Central memory CD8-positive, alpha-beta T cell (primary cell): Measurements from ENCODE around the gene MAP2K5.

Experiments
- ATAC-seq: fragments of 150-1000 bp; cut with Tn5 transposase; replicated peaks from 2 replicates; pipeline ENCODE4 v1.10.0; 2022; ENCODE audit warnings: mild to moderate bottlenecking, moderate FRiP score, moderate number of reproducible peaks; ENCODE audit not compliant: poor library complexity, severe bottlenecking; ENCODE audit errors: extremely low read depth
- DNase-seq, 2 donors: peaks; one replicate each; pipeline ENCODE4 v3.0.0; 2021; ENCODE audit warnings: low spot score in 2 of 2
- H3K27ac Mint-ChIP-seq: one replicate; pipeline ENCODE4 v1.8.0; 2022; ENCODE audit warnings: low read depth, mild to moderate bottlenecking, moderate library complexity, mixed read lengths
- H3K27me3 Mint-ChIP-seq: one replicate; pipeline ENCODE4 v1.8.0; 2022; ENCODE audit warnings: mixed read lengths
- H3K36me3 Mint-ChIP-seq: one replicate; pipeline ENCODE4 v1.8.0; 2022; ENCODE audit warnings: mild to moderate bottlenecking, moderate library complexity, mixed read lengths; ENCODE audit not compliant: insufficient read depth
- H3K4me1 Mint-ChIP-seq: one replicate; pipeline ENCODE4 v1.8.0; 2022; ENCODE audit warnings: mixed read lengths
- H3K4me3 Mint-ChIP-seq: one replicate; pipeline ENCODE4 v1.8.0; 2022; ENCODE audit warnings: mild to moderate bottlenecking, moderate library complexity, mixed read lengths
- H3K9me3 Mint-ChIP-seq: one replicate; pipeline ENCODE4 v1.8.0; 2022; ENCODE audit warnings: mixed read lengths

The MAP2K5 gene

GRCh38 chr15:67784856-67785430, 242.4 kb downstream of the MAP2K5 start:
- Mint-ChIP-seq H3K27me3 (no peaks in the 10 kb centered on the region), H3K4me3 (peak overlapping the region; percentile 53), H3K4me1 (peaks cover 38% of the 10 kb centered on the region), H3K9me3 (no peaks in the 10 kb centered on the region), H3K27ac (peak overlapping the region; percentile 80), H3K36me3 (peaks cover 5% of the 10 kb centered on the region)
- no peak for ATAC-seq
- DNase-seq: no peak

GRCh38 chr15:67785431-67785830, 242.9 kb downstream of the MAP2K5 start:
- ATAC-seq (no peak), DNase-seq (no peak)
- Mint-ChIP-seq H3K4me1 (peaks cover 38% of the 10 kb centered on the region), H3K27ac (peak overlapping the region; percentile 80), H3K36me3 (peaks cover 5% of the 10 kb centered on the region), H3K27me3 (no peaks in the 10 kb centered on the region), H3K9me3 (no peaks in the 10 kb centered on the region), H3K4me3 (no peak overlapping the region)

- Mint-ChIP-seq H3K36me3 (peaks cover 6% of the 10 kb centered on the region), H3K4me3 (no peak overlapping the region), H3K9me3 (no peaks in the 10 kb centered on the region), H3K27me3 (no peaks in the 10 kb centered on the region), H3K4me1 (peaks cover 38% of the 10 kb centered on the region), H3K27ac (peak overlapping the region; percentile 42)
- DNase-seq (no peak), ATAC-seq (no peak)
These were observed 244.1 kb downstream of the MAP2K5 start for GRCh38 chr15:67786646-67787045.

GRCh38 chr15:67788986-67789385, 246.5 kb downstream of the MAP2K5 start:
- ATAC-seq (no peak), DNase-seq (no peak)
- Mint-ChIP-seq H3K4me3 (no peak overlapping the region), H3K27me3 (no peaks in the 10 kb centered on the region), H3K4me1 (peaks cover 25% of the 10 kb centered on the region), H3K9me3 (no peaks in the 10 kb centered on the region), H3K36me3 (peaks cover 6% of the 10 kb centered on the region), H3K27ac (no peak overlapping the region)

- H3K27me3 Mint-ChIP-seq: no peaks in the 10 kb centered on the region
- no peak for ATAC-seq
These were observed 248.3 kb downstream of the MAP2K5 start for GRCh38 chr15:67790610-67791319.

GRCh38 chr15:67792250-67792942, 249.9 kb downstream of the MAP2K5 start:
- H3K36me3 Mint-ChIP-seq: peaks cover 5% of the 10 kb centered on the region

More at GRCh38 chr15:67790610-67791319, 248.3 kb downstream of the MAP2K5 start:
- Mint-ChIP-seq H3K9me3 (no peaks in the 10 kb centered on the region), H3K36me3 (peaks cover 3% of the 10 kb centered on the region), H3K4me3 (no peak overlapping the region), H3K27ac (no peak overlapping the region), H3K4me1 (peaks cover 8% of the 10 kb centered on the region)
- DNase-seq: no peak

GRCh38 chr15:67794832-67795574, 252.5 kb downstream of the MAP2K5 start:
- ATAC-seq (no peak), DNase-seq (no peak)
- Mint-ChIP-seq H3K27ac (no peak overlapping the region), H3K9me3 (no peaks in the 10 kb centered on the region), H3K4me3 (no peak overlapping the region), H3K36me3 (peaks cover 5% of the 10 kb centered on the region), H3K27me3 (no peaks in the 10 kb centered on the region), H3K4me1 (peaks cover 6% of the 10 kb centered on the region)

More at GRCh38 chr15:67792250-67792942, 249.9 kb downstream of the MAP2K5 start:
- peaks cover 6% of the 10 kb centered on the region for H3K4me1 Mint-ChIP-seq
- DNase-seq (no peak), ATAC-seq (no peak)
- H3K4me3 Mint-ChIP-seq: no peak overlapping the region
- H3K27ac Mint-ChIP-seq: no peak overlapping the region
- H3K9me3 Mint-ChIP-seq: no peaks in the 10 kb centered on the region
- H3K27me3 Mint-ChIP-seq: no peaks in the 10 kb centered on the region

- Mint-ChIP-seq H3K9me3 (no peaks in the 10 kb centered on the region), H3K36me3 (peaks cover 4% of the 10 kb centered on the region), H3K27me3 (no peaks in the 10 kb centered on the region), H3K4me3 (no peak overlapping the region), H3K4me1 (peaks cover 6% of the 10 kb centered on the region), H3K27ac (peak overlapping the region; percentile 5)
- no peak for ATAC-seq
- no peak for DNase-seq
These were observed 254.0 kb downstream of the MAP2K5 start for GRCh38 chr15:67796196-67797127.

- Mint-ChIP-seq H3K27ac (no peak overlapping the region), H3K4me3 (no peak overlapping the region), H3K36me3 (peaks cover 4% of the 10 kb centered on the region), H3K4me1 (peaks cover 6% of the 10 kb centered on the region), H3K9me3 (no peaks in the 10 kb centered on the region), H3K27me3 (no peaks in the 10 kb centered on the region)
- ATAC-seq (no peak), DNase-seq (no peak)
These were observed 257.3 kb downstream of the MAP2K5 start for GRCh38 chr15:67799801-67800205.

GRCh38 chr15:67801142-67801541, 258.6 kb downstream of the MAP2K5 start:
- H3K4me3 Mint-ChIP-seq: no peak overlapping the region
- H3K27me3 Mint-ChIP-seq: no peaks in the 10 kb centered on the region
- no peak for ATAC-seq
- H3K4me1 Mint-ChIP-seq: peaks cover 3% of the 10 kb centered on the region
- no peak overlapping the region for H3K27ac Mint-ChIP-seq
- peaks cover 3% of the 10 kb centered on the region for H3K36me3 Mint-ChIP-seq
- no peaks in the 10 kb centered on the region for H3K9me3 Mint-ChIP-seq
- no peak for DNase-seq

GRCh38 chr15:67801926-67802914, 259.7 kb downstream of the MAP2K5 start:
- DNase-seq (no peak), ATAC-seq (no peak)
- Mint-ChIP-seq H3K27ac (no peak overlapping the region), H3K4me1 (no peaks in the 10 kb centered on the region), H3K4me3 (no peak overlapping the region), H3K9me3 (no peaks in the 10 kb centered on the region), H3K36me3 (peaks cover 3% of the 10 kb centered on the region), H3K27me3 (no peaks in the 10 kb centered on the region)
